Tibial nerve (tissue), 4 donors: Measurements from ENCODE around the gene EXD2.

ENCODE experiments used
- CTCF ChIP-seq, 5 experiments: fragments of 200-600 bp in 3 of 5; fragments of 450-650 bp in 2 of 5; sonication (generic) in 3 of 5; IDR thresholded peaks; one replicate each; pipeline ENCODE4 v1.5.1; 2016 to 2019; ENCODE audit warnings: antibody characterized with exemption in 5 of 5, mild to moderate bottlenecking in 3 of 5, moderate library complexity in 2 of 5
- EP300 ChIP-seq, 2 donors: sonication (generic); formaldehyde crosslinking; IDR thresholded peaks; one replicate each; pipeline ENCODE4 v1.6.1; 2017; ENCODE audit warnings: antibody characterized with exemption in 2 of 2, mild to moderate bottlenecking in 1 of 2
- POLR2A ChIP-seq, 2 donors: fragments of 450-650 bp; IDR thresholded peaks; one replicate each; pipeline ENCODE4 v1.6.1; 2017; ENCODE audit warnings: antibody characterized with exemption in 2 of 2, mild to moderate bottlenecking in 2 of 2, moderate library complexity in 2 of 2

GRCh38 chr14:69285661-69286255 is 94.5 kb downstream of the EXD2 start:
- TF ChIP-seq CTCF (IDR thresholded peaks at IDR 0.05) (no peak), POLR2A (IDR thresholded peaks at IDR 0.05) (no peak), EP300 (IDR thresholded peaks at IDR 0.05) (no peak)
